ENCODE measurements around the gene GPR85. TPM values are rescaled to one million over a fixed set of nuclear protein-coding genes. Genes with fewer than 3 reads are reported as not detected.
"Not testable (repeated sequence)": the region's sequence is repeated elsewhere in the genome, so short reads cannot be mapped to it uniquely, and the experiment has no call there.

The GPR85 gene
- total RNA-seq, 4 donors from 2014 or later, result 0.19 to 0.31 (median 0.26) TPM; not detected in 1

DNA sequence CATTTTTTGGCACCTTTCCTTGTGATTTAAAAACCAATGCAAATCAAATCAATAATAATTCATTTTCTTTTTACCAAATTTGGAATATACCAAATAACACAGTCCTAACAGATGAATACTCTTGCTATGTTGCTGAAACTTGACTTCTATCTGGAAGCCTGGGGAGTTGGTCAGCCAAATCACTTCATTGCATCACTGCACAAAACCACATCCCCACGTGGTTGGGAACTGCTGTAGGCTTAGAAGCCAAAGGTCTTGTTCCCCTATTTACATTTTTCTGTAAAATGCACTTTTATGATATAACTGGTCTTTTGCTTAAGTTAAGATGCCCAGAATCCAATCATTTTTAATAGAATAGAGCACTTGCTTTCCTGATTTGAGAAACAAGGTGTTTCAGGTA, 15.2 kb downstream of the GPR85 start:
- Histone ChIP-seq H3K27ac (no peak overlapping the region), H3K4me1 (no peaks in the 10 kb centered on the region), H3K36me3 (no peaks in the 10 kb centered on the region), H3K4me3 (no peak overlapping the region), H3K9me3 (no peaks in the 10 kb centered on the region), H3K27me3 (no peaks in the 10 kb centered on the region)
- DNase-seq, result no peak
- intact Hi-C loops (cut with DNase I), result no loop called here
- no peak for TF ChIP-seq POLR2A (IDR thresholded peaks at IDR 0.05)
- no peak for TF ChIP-seq CTCF (IDR thresholded peaks at IDR 0.05)
- WGBS, 2 donors, result 4 to 6% methylated on average over 1 of the region's 1 CpG

DNA sequence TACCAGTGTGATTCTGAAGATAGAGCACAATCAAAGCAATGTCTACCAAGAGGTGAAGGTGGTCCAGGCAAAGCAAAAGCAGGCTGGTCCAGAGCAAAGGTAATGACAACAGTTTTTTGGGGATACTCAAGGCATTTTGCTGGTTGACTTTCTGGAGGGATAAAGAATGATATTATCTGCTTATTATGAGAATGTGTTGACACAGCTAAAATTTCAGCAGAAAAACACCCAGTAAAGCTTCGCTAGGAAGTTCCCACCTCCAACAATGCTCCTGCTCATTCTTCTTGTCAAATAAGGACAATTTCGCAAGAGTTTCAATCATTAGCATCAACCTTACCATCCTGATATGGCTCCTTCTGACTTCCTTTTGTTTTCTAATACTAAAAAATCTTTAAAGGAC, 24.1 kb downstream of the GPR85 start:
- intact Hi-C loops (cut with DNase I), result no loop called here
- DNase-seq, result no peak
- WGBS, 2 donors, result 75 to 81% methylated on average over 2 of the region's 2 CpGs

GRCh38 chr7:113060100-113060499, 26.5 kb downstream of the GPR85 start:
- WGBS, 2 donors, result 74 to 93% methylated on average over 2 of the region's 2 CpGs
- intact Hi-C loops (cut with DNase I), result no loop called here
- no peak for TF ChIP-seq POLR2A (IDR thresholded peaks at IDR 0.05)
- TF ChIP-seq CTCF (IDR thresholded peaks at IDR 0.05), result no peak

More for the DNA sequence above, 24.1 kb downstream of the GPR85 start:
- H3K27ac ChIP-seq, result no peak overlapping the region
- H3K36me3 ChIP-seq, result no peaks in the 10 kb centered on the region
- TF ChIP-seq CTCF (IDR thresholded peaks at IDR 0.05) (no peak), POLR2A (IDR thresholded peaks at IDR 0.05) (no peak)
- no peaks in the 10 kb centered on the region for H3K4me1 ChIP-seq
- H3K4me3 ChIP-seq, result no peak overlapping the region
- H3K9me3 ChIP-seq, result no peaks in the 10 kb centered on the region
- H3K27me3 ChIP-seq, result no peaks in the 10 kb centered on the region

DNA sequence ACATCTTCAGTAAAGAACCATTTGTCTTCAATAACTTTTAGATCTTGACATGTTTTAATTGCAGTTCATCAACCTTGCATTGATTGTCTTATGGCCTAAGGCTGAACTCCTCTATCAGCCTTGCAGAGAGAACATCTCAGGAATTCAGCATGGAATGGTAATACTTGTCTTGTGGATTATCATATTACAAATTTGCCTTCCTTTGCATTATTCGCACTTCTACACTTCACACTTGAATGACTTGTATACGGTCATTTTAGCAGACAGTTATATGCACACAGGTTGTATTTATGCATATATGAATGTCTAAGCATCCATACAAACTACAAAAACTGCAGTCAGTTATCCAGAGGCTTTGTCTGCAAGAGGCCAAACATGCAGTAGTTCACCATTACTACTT, 31.7 kb downstream of the GPR85 start:
- H3K4me1 ChIP-seq, result no peaks in the 10 kb centered on the region
- H3K4me3 ChIP-seq, result no peak overlapping the region
- TF ChIP-seq POLR2A (IDR thresholded peaks at IDR 0.05) (no peak), CTCF (IDR thresholded peaks at IDR 0.05) (no peak)
- H3K27ac ChIP-seq, result no peak overlapping the region
- DNase-seq, result no peak
- H3K9me3 ChIP-seq, result no peaks in the 10 kb centered on the region
- no peaks in the 10 kb centered on the region for H3K36me3 ChIP-seq
- intact Hi-C loops (cut with DNase I), result no loop called here
- WGBS, 2 donors, result 38 to 41% methylated on average over 2 of the region's 2 CpGs
- H3K27me3 ChIP-seq, result no peaks in the 10 kb centered on the region

More at GRCh38 chr7:113060100-113060499, 26.5 kb downstream of the GPR85 start:
- no peaks in the 10 kb centered on the region for H3K4me1 ChIP-seq
- DNase-seq, result no peak
- H3K9me3 ChIP-seq, result no peaks in the 10 kb centered on the region
- H3K4me3 ChIP-seq, result no peak overlapping the region
- no peaks in the 10 kb centered on the region for H3K36me3 ChIP-seq
- H3K27ac ChIP-seq, result no peak overlapping the region
- H3K27me3 ChIP-seq, result no peaks in the 10 kb centered on the region

- 100% methylated on average over 1 of the region's 3 CpGs; no CpG with 5 or more reads in 1 of the 2 donors for WGBS, 2 donors
- H3K27me3 ChIP-seq; H3K36me3 ChIP-seq; H3K4me1 ChIP-seq; H3K4me3 ChIP-seq; H3K9me3 ChIP-seq; H3K27ac ChIP-seq; intact Hi-C loops (cut with DNase I); DNase-seq: not testable (repeated sequence)
These were observed 32.4 kb downstream of the GPR85 start for GRCh38 chr7:113054272-113054671.

GRCh38 chr7:113049221-113049620, 37.4 kb downstream of the GPR85 start:
- DNase-seq; H3K4me3 ChIP-seq; H3K27me3 ChIP-seq; H3K27ac ChIP-seq; H3K4me1 ChIP-seq; H3K36me3 ChIP-seq; H3K9me3 ChIP-seq; intact Hi-C loops (cut with DNase I): not testable (repeated sequence)
- 71 to 81% methylated on average over 1 of the region's 1 CpG for WGBS, 2 donors
